Measurements from ENCODE around the gene CENPT.

- TF ChIP-seq RAD21 (conservative IDR thresholded peaks at IDR 0.05 in 1 of 2, IDR thresholded peaks at IDR 0.05 in 1 of 2) (no peak), POLR2A (IDR thresholded peaks at IDR 0.05; ENCODE audit: low read length) (no peak), CTCF (IDR thresholded peaks at IDR 0.05) (no peak), TP53 (CRISPR knock-in tag; IDR thresholded peaks at IDR 0.05) (no peak), JUNB (IDR thresholded peaks at IDR 0.05) (no peak), RFX5 (IDR thresholded peaks at IDR 0.05) (no peak), ELK1 (IDR thresholded peaks at IDR 0.05; ENCODE audit: low read depth, low read length) (no peak)
These were observed 4.1 kb downstream of the CENPT start for GRCh38 chr16:67843343-67843765.
